Endothelial cell of umbilical vein (primary cell): Measurements from ENCODE around the gene PPFIA1. TPM values are rescaled to one million over a fixed set of nuclear protein-coding genes. Genes with fewer than 3 reads are reported as not detected.

Source experiments
- BruUV-seq: library from RNA; stranded (reverse); fragments of 400-500 nt; replicated peaks from 2 replicates; lab custom pipeline; 2021; lab: Mats Ljungman, UMichigan
- CTCF ChIA-PET: fragments of 300-600, 350-600 bp; sonication (Branson Sonifier 250); formaldehyde crosslinking; loops from one replicate; lab custom pipeline; 2021; ENCODE audit warnings: antibody characterized with exemption, inconsistent platforms; lab: Charles Lee
- POLR2A ChIA-PET: fragments of 300-600, 350-600 bp; sonication (Branson Sonifier 250); formaldehyde crosslinking; loops from one replicate; lab custom pipeline; 2021; ENCODE audit warnings: antibody characterized with exemption, inconsistent platforms; lab: Charles Lee
- DNase-seq: peaks from one replicate; pipeline ENCODE4 v3.0.0-alpha.2; 2011; ENCODE audit warnings: low read depth, low spot score
- FAIRE-seq: peaks from 2 replicates; lab custom pipeline; 2011; peaks lifted over from hg19 to GRCh38; lab: Jason Lieb, UNC
- H2AFZ ChIP-seq: 2 replicates; pipeline ENCODE4 v1.6.0; 2012; ENCODE audit warnings: low read depth, low read length, control low read depth, inconsistent platforms
- H3K27ac ChIP-seq: 2 replicates; pipeline ENCODE4 v1.5.1; 2011; ENCODE audit warnings: low read depth, mild to moderate bottlenecking, control low read depth, low read length, moderate library complexity; ENCODE audit not compliant: insufficient read depth
- H3K27me3 ChIP-seq, 2 experiments: 2 replicates each; pipeline versions ENCODE4 v1.6.0 to v1.6.1; 2011; ENCODE audit warnings: low read length in 2 of 2, mixed read lengths in 1 of 2; ENCODE audit not compliant: control insufficient read depth in 2 of 2, insufficient read depth in 2 of 2
- H3K36me3 ChIP-seq, 2 experiments: 2 replicates in 1 of 2; 3 replicates in 1 of 2; pipeline ENCODE4 v1.5.1; 2011; ENCODE audit warnings: low read length in 2 of 2, mild to moderate bottlenecking in 1 of 2, moderate library complexity in 1 of 2; ENCODE audit not compliant: control insufficient read depth in 2 of 2, insufficient read depth in 2 of 2; ENCODE audit errors: extremely low read depth in 1 of 2
- H3K4me1 ChIP-seq: 3 replicates; pipeline ENCODE4 v1.5.1; 2011; ENCODE audit warnings: mild to moderate bottlenecking, low read length; ENCODE audit not compliant: control insufficient read depth, insufficient read depth; ENCODE audit errors: extremely low read depth
- H3K4me2 ChIP-seq: 2 replicates; pipeline ENCODE4 v1.6.1; 2011; ENCODE audit warnings: low read length, control low read depth, mixed read lengths; ENCODE audit not compliant: insufficient read depth
- H3K4me3 ChIP-seq, 3 experiments: fragments of 200-600 bp in 1 of 3; sonication (generic), shearing (Covaris generic) in 1 of 3; replicated peaks in 1 of 3; 2 replicates each; pipeline ENCODE4 v1.5.1; 2011 to 2016; ENCODE audit warnings: control low read depth in 3 of 3, low read length in 3 of 3, mild to moderate bottlenecking in 2 of 3, inconsistent platforms in 1 of 3, low read depth in 1 of 3, moderate library complexity in 1 of 3; ENCODE audit not compliant: insufficient read depth in 1 of 3
- H3K79me2 ChIP-seq: 2 replicates; pipeline ENCODE4 v1.6.0; 2012; ENCODE audit warnings: low read length, inconsistent platforms; ENCODE audit not compliant: control insufficient read depth, insufficient read depth
- H3K9ac ChIP-seq: replicated peaks from 2 replicates; pipeline ENCODE3; 2011; ENCODE audit warnings: low read length, control low read depth; ENCODE audit not compliant: insufficient read depth; ENCODE audit errors: extremely low read depth
- H3K9me1 ChIP-seq: replicated peaks from 3 replicates; pipeline ENCODE4 v1.6.0; 2011; ENCODE audit warnings: mild to moderate bottlenecking, low read length; ENCODE audit not compliant: control insufficient read depth, insufficient read depth; ENCODE audit errors: extremely low read depth
- H3K9me3 ChIP-seq: replicated peaks from 2 replicates; pipeline ENCODE4 v1.5.1; 2012; ENCODE audit warnings: low read length, inconsistent platforms; ENCODE audit not compliant: control insufficient read depth, insufficient read depth
- H4K20me1 ChIP-seq: replicated peaks from 2 replicates; pipeline ENCODE3; 2011; ENCODE audit warnings: mild to moderate bottlenecking, low read length; ENCODE audit not compliant: control insufficient read depth, insufficient read depth; ENCODE audit errors: extremely low read depth
- CTCF ChIP-seq, 2 donors: IDR thresholded peaks; 1 replicate in 1 of 2; 2 replicates in 1 of 2; pipeline ENCODE4 v1.5.1; 2011; ENCODE audit warnings: low read length in 2 of 2, mild to moderate bottlenecking in 2 of 2, moderate library complexity in 2 of 2, control low read depth in 1 of 2, inconsistent platforms in 1 of 2, low read depth in 1 of 2; ENCODE audit not compliant: insufficient read depth in 1 of 2; ENCODE audit errors: extremely low read depth in 1 of 2
- EZH2 ChIP-seq: IDR thresholded peaks from 2 replicates; pipeline ENCODE4 v1.6.1; 2012; ENCODE audit warnings: borderline replicate concordance, low read depth, mild to moderate bottlenecking, moderate library complexity, low read length, inconsistent platforms; ENCODE audit not compliant: severe bottlenecking
- FOS ChIP-seq: IDR thresholded peaks from 2 replicates; pipeline ENCODE4 v1.6.1; 2011; ENCODE audit warnings: mild to moderate bottlenecking, low read length, moderate library complexity, borderline replicate concordance; ENCODE audit not compliant: insufficient read depth
- GATA2 ChIP-seq: IDR thresholded peaks from 2 replicates; pipeline ENCODE4 v1.7.0; 2011; ENCODE audit warnings: low read depth, mild to moderate bottlenecking, moderate library complexity, mixed read lengths, low read length; ENCODE audit not compliant: insufficient read length, insufficient read depth
- JUN ChIP-seq: IDR thresholded peaks from 2 replicates; pipeline ENCODE4 v1.6.1; 2011; ENCODE audit warnings: borderline replicate concordance, low read depth; ENCODE audit not compliant: insufficient read length, insufficient read depth
- MAX ChIP-seq: IDR thresholded peaks from 2 replicates; pipeline ENCODE4 v1.6.1; 2011; ENCODE audit not compliant: insufficient read depth, insufficient read length
- MYC ChIP-seq: IDR thresholded peaks from one replicate; pipeline ENCODE4 v1.6.1; 2011; ENCODE audit warnings: mild to moderate bottlenecking, low read depth, low read length
- POLR2A ChIP-seq: IDR thresholded peaks from 2 replicates; pipeline ENCODE4 v1.6.1; 2012; ENCODE audit warnings: low read depth, mild to moderate bottlenecking, control low read depth, low read length
- POLR2AphosphoS5 ChIP-seq: IDR thresholded peaks from 2 replicates; pipeline ENCODE4 v1.6.1; 2012; ENCODE audit warnings: low read depth, mild to moderate bottlenecking, control low read depth, low read length, moderate library complexity; ENCODE audit not compliant: insufficient read depth
- dilution Hi-C: fragments of 300-500 bp; cut with MboI; formaldehyde crosslinking; loops from one replicate; pipeline ENCODE4 v1.15.0; 2019; ENCODE audit warnings: low sequenced_read_pairs; ENCODE audit not compliant: extremely low pct_ligation_motif_present
- intact Hi-C: fragments of 100-400 bp; cut with micrococcal nuclease; formaldehyde crosslinking; loops from one replicate; pipeline ENCODE4 v1.10.0; 2022
- polyA plus RNA-seq, 4 experiments: library from polyadenylated mRNA; depleted of rRNA in 3 of 4; stranded (reverse) in 3 of 4; unstranded in 1 of 4; fragments of >200 nt; gene quantifications; 2 replicates each; pipeline versions ENCODE4 v1.2.1 to v1.2.3, GENCODE V29; 2011 to 2012; ENCODE audit warnings: missing spikeins in 1 of 4
- total RNA-seq: library from RNA; stranded (reverse); gene quantifications from 2 replicates; pipeline ENCODE4 v1.2.3, GENCODE V29; 2021

The PPFIA1 gene
- total and polyA plus RNA-seq, 2 donors (not counting 3 experiments of a cell fraction or from before 2014, with no cell fraction given) = 44.3 to 60.9 TPM

- no peak for DNase-seq
- Histone ChIP-seq H4K20me1 (no peaks in the 10 kb centered on the region), H3K27ac (no peak overlapping the region), H3K4me2 (no peak overlapping the region), H3K9ac (no peak overlapping the region), H3K36me3 (peaks cover 38 to 41% of the 10 kb centered on the region in 2 experiments), H2AFZ (no peak overlapping the region), H3K4me1 (no peaks in the 10 kb centered on the region), H3K9me3 (no peaks in the 10 kb centered on the region), H3K4me3 (no peak overlapping the region), H3K27me3 (no peaks in the 10 kb centered on the region), H3K79me2 (no peaks in the 10 kb centered on the region), H3K9me1 (no peaks in the 10 kb centered on the region)
- no peak for FAIRE-seq
- ChIA-PET POLR2A (no interaction called here), CTCF (interaction anchor here (1.2 kb wide), 1 partner anchor 8 kb away, joined by 3 read pairs; no protein-coding TSS in a partner anchor)
- BruUV-seq = no TSS peak
- dilution Hi-C loops = no loop called here
- TF ChIP-seq POLR2AphosphoS5 (no peak), EZH2 (no peak), GATA2 (no peak), CTCF (IDR thresholded peaks at IDR 0.05; ENCODE audit: extremely low read depth in 1 of 2, insufficient read depth in 1 of 2, low read depth in 1 of 2, low read length in 2 of 2) (no peak), MYC (no peak), POLR2A (no peak), FOS (no peak), MAX (no peak), JUN (no peak)
- intact Hi-C loops = loop anchor here (10.0 kb wide), 1 partner anchor 50 kb away; no protein-coding TSS in a partner anchor
Observed at GRCh38 chr11:70334351-70334995, 64.0 kb downstream of the PPFIA1 start.
